NCI-H1436 treated with DMSO at 0.1 percent for 48 hours (cell line): ENCODE results near the gene ACTBL2.
"Not testable (repeated sequence)": the region's sequence is repeated elsewhere in the genome, so short reads cannot be mapped to it uniquely, and the experiment has no call there.

ENCODE experiments used
- DNase-seq: peaks from one replicate; lab custom pipeline; 2025; lab: John Stamatoyannopoulos, UW

The ACTBL2 gene

DNA sequence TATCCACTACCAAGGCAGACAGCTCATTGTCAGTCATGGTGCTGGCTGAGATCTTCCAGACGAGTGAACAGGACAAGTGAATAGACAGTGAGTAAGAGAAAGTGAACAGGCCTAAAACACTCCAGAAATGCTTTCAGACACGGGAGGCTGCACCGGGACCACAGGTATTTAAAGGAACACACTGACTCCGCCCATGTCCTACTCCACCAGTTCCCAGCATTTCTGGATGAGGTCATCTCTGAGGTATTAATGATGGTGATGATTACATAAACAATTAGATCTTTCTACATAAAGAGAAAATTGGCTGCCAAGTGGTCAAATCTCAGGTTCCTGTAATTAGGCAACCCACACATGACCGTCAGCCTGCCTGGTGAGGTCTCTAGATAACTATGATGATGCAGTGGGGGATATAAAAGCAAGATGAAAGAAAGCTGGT is at the start of gene ACTBL2:
Gene ACTBL2, minus strand, starts transcription at position 141 of the 436 bp plus-strand sequence. Its CDS starts 104 bp downstream, at position 37.
- DNase-seq: no peak

DNA sequence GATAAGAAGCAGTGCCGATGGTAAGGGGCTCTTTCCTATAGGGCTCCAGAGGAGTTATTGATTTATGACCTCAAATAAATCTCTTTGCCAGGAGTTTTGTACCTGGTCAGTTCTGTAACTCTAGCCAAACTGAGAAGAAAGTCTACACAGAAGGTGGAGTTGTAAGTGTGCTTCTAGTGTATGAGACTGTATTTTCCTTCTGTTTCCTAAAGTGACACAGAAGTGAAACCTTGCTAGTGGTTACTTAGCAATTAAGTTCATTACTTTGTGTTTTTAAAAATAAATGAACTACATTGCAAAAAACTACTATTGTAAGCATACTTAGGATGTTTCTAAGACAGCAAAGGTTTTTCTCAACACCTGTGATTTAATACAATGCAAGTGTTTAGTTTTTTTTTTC is 48.7 kb upstream of the ACTBL2 start:
- DNase-seq: no peak

DNA sequence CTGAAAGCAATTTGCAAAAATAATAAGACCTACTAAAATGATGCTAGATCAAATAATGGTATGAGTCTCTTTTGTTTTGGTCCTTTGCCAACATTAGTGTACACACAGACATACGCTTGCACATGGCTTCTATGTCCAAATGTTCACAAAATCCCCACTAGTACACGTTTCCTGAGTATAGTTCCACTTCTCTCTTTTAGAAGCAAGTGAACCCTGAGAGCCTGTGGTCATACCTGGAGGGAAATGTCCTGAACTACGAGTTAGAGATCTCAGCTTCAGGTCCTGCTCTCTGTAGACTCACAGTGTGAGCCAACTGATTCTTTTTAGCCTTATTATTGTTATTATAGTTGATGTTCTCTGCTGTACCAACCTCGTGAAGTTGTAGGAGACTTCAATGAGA is 47.3 kb upstream of the ACTBL2 start:
- DNase-seq: no peak

DNA sequence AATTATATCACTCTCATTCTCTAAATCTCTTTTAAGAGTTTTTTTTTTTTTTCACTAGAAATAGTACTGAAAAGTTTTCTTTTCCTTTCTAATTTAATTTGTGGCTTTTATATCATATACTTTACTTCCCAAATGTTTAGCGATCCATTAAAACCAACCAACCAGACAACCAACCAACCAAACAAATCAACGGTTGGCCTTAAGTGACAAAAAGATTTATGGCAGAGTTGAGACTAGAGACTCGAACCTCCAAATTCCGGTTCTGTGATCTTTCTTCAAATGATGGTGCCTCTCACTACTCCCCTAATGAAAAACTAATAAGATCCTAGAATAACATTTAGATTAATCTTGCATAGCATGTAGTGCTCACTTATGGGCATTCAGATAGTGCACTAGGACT is 45.3 kb upstream of the ACTBL2 start:
- DNase-seq: no peak

DNA sequence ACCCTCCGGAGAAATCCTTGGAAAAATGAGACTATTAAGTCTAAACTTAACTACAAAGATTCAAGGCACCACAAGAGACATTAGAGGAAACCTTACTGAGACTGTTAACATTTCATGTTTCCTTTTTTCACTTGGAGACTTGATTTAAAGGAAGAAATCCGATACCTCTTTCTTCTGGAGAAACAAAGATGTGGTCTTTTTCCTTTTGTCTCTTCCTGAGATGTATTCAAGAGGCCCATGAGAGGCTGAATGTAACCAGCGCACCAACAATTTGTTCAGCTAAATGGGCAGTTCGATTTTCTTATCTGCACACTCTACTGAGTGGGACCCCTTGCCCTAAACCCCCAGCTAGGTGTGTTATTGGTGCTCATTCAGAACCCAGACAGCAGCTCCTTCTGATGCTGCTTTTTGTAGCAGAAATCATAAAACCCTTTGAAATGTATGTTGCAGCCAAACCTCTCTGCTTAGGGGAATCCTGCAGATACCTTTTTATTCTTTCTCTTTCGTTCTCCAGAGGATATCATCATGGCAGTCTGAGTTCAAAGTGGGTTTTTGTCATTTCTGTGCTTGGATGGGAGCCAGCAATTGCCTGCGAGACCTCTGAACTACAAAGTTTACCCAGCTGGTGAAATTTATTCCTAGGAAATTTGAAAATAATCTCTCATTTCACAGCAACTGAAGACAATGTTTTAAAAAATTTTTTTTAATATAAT is 41.9 kb upstream of the ACTBL2 start:
- DNase-seq: no peak

DNA sequence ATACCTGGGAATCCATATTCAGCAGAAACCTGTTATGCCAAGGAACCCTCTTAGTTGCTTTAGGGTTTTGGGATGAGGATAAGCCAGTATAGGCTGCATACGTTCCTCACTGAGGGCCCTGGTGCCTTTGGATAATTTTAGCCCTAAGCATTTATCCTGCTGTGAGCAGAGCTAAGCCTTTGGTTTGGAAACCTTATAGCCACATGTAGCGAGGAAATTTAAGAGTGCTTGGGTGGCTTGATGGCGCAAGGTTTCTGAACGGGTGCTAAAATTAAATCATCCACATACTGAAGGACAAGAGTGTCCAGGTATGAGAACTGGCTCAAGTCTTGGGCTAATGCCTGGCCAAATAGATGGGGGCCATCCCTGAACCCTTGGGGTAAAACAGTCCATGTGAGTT is 39.9 kb upstream of the ACTBL2 start:
- not testable (repeated sequence) for DNase-seq

DNA sequence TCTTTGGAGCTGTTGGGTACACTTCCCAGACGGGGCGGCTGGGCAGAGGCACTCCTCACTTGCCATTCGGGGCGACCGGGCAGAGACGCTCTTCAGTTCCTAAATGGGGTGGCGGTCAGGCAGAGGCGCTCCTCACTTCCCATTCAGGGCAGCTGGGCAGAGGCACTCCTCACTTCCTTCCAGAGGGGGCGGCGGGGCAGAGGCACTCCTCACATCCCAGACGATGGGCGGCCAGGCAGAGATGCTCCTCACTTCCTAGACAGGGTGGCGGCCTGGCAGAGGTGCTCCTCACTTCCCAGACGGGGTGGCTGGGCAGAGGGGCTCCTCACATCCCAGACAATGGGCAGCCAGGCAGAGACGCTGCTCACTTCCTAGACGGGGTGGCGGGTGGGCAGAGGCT is 35.8 kb upstream of the ACTBL2 start:
- DNase-seq: not testable (repeated sequence)

DNA sequence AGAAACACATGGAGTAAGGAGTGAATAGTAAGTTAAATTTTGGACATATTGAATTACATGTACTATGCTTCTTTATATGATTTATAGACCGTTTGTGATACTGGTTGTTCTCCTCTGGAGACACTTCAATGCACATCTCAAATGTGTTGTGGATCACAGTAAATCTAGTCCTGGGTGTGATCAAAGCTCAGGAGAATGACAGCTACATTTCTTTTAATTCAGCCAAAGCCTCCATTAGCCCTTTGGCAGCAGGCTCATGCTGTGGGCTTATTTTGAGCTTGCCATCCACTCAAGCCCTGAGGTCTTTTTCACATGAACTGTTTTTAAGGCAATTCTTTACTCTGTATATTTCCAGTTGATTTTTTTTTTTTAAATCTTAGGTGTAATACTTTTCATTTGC is 34.6 kb upstream of the ACTBL2 start:
- no peak for DNase-seq

DNA sequence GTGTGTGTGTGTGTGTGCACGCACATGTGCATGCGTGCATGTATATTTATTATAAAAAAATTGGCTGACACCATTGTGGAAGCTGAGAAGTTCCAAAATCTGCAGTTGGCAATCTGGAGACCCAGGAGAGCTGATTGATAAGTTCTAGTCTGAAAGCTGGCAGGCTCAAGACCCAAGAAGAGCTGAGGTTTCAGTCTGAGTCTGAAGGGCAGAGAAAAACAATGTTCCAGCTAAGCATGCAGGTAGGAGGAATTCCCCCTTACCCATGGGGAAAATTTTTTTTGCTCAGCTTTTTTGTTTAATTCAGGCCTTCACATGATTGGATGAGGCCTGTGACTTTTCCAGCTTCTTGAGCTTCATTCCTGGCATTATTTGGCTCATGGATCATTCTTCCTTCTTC is 31.2 kb upstream of the ACTBL2 start:
- DNase-seq: no peak

DNA sequence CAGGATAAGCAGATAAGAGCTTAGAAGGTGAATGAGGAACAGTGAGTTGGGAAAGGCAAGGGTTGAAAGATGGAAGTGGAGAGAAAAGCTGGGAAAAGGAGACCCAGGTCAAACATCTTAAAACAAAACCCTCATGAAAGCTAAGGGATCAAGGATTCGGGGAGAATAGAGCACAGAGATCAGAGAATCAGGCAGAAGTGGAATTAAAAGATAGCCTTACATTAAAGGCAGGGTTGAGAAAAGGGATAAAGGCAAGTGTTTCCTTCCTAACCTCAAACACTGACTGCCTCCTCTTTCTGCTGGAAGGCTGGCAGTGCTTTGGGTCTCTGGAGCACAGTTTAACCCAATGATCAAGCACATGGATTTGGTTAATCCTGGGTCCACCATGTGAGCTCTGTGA is 28.7 kb upstream of the ACTBL2 start:
- no peak for DNase-seq

DNA sequence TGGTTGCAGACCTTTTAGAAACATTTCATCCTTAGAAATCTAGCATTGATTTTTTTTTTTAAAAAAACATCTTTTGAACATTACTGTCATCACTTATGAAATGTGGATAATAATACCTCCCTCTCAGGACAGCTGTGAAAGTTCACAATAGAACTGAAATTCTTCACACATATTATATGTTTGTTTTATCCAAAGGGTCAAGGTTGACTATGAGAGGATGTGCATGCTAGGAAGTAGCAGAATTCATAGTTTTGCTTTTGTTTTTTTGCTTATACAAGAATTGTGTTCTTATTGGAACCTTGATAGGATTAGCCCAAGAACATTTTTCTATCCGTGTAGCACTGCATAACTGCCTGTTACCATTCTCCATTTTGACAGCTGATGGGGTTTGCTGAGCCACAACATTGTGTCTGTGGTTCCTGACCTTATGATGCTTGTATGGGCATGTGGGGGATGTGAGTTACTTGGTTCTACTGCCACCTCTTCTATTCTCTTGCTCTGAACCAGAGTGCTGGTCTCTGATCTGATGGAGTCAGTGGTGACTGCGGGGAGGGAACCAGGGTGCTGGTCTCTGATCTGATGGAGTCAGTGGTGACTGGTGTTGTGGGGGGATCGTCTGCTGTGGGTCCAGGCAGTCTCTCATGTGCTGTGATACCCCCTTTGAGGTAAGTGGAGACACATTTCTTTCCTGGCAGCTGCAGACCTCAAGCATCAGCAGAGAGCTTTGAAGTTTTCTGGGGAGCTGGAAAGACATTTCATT is 27.1 kb upstream of the ACTBL2 start:
- no peak for DNase-seq

DNA sequence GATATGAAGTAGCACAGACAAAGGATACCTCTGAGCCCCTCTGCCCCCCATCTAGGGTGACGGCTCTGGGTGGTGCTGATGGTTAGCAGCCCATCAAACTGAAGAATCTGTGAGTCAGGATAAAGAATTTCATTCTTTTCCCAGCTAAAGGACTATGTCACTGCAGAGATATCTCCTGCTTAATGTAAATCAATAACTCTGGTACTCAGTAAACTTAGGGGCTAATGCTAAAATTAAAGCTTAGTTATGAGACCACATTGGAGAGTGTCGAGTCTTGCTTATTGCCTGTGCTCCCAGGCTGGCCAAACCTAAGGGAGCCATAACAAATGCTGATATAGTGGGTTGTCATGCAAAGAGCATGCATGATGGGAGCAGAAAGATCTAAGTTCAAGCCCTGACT is 25.6 kb upstream of the ACTBL2 start:
- DNase-seq: no peak

DNA sequence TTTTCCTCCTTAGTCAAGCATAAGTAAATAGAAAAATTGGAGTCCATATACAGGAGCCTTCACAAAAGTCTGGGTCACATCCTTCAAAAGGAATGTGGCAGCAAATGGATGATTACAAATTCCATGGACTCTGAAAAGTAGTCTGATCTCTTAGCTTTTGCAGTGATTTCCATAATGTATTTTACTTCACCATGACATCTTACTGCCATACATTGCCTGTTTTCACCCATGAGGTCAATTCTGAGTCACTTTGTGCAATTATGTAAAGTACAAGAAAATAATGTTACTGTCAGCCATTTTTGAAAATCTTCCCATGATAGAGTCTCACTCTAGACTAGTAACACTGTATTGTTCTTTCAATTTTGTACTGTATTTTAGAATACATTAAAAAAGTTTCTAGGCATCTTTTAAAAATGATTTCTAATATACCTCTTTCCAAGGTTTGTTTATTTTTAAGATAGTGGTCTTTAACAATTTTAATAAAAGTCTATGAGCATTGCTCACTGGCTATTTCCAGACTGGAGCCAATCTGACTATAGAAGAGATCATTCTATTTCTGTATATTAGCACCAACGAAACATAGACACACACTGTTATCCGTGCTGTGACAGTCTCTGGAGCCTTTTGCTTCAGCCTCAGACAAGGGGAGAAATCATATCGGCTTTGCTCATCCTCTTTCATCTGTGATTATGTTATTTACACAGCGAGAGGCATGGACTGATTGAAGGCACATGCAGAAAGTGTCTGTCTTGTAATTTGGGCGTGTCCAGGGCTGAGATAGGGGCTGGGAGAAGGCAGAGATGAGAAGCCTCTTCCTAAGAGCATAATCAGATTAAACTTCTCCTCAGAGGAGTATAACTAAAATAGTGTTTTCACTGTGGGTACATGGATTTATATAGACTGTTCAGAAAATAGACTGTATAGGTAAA is 22.9 kb upstream of the ACTBL2 start:
- no peak for DNase-seq

DNA sequence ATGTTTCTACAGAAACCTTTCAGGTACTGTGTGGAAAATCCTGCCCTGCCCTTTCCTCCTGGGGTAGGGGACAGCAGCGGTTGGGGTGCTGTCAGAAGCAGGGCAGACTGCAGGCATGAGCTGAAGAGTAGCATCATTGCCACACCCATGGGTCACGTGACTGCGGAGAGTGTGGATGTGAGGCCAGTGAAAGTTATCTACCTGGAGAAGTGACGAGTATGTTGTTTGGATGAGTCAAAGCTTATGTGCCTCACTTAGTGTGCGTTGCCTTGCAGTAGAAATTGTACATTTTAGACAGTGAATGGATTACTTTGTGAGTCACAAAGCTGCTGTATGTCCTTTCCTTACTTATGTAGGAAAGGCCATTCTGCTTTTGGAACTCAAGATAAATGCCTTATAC is 21.7 kb upstream of the ACTBL2 start:
- DNase-seq: no peak

DNA sequence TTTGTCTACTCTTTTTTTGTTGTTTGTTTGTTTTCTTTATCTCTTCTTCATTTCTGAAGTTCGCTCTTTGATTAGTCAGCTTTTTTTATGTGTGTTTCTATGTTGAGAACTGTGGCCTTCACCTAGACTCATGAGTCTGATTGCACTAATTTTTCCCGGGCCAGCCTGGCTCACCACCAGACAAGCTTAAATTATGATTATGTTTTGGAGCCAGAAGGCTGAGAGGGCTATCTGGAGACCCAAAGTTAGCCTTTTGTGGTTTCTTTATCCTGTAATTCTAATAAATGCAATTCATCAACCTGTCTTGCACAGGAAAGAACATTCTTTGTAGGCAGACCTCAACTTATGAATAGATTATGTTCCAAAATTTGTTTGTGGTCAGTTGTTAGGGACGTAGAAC is 20.8 kb upstream of the ACTBL2 start:
- DNase-seq: no peak

DNA sequence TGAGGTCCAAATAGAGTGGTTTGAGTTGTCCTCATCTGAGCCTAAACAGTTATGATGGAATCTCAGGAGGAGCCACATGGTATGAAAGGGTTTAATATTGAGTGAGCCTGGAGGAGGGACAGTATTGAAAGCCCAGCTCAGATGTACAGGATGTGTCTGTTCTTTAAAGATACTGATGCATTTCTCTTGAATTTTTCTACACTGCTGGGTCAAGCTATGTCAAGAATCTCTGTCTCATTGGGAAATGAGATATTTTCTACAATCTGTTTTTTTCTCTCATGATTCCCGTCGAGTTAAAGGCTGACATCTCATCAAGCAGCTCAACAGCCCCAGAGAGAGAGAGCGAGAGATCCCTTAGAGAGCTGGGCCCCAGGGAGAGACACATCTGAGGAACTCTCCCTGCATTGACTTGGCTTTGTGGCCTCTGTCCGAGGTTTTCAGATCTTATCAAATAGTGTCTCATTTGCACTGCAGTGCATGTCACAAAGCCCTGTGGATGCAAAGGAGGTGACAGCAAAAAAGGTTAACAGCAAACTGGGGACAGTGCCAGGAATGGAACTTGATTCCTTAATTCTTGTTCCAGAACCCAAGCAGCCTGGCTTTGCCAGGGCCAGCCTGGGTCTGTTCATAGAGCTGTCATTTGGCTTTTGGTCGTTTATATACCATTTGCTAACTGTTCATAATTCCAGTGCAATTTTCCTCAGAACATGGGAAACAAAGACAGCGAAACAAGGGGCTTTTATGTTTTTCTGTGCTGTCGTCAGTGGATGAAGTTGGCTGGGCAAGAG is 19.0 kb upstream of the ACTBL2 start:
- no peak for DNase-seq

DNA sequence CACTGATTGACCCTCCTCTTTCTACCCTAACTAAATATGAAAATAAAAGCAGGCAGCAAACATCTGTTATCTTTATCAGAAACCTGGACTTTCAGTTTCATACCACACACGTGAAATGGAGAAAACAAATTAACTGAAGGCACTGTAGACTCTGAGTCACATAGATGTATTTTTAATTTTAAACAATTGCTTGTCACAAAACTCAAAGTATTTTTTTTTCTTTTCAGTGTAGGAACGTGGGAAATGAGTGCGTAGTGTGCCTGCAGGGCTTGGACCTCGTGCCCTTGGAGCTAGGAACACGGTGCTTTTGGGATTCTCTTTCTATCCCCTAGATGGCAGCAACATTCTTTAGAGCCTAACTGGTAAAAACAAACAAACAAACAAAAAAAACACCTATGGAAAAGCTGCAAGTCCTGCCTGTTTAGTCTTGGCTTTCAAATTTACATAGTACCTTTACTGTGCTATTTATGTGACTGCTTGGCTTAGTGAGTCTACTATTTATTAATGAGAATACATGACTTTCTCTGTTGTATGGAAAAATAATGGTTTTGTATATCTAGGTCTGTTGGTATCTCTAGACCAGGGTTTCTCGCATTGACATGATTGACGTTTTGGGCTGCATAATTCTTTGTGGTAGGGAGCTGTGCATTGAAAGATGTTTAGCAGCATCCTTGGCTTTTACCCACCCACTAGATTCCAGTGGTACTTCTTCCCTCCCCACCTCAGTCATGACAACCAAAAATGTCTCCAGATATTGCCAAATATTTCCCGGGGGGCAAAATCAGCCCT is 16.8 kb upstream of the ACTBL2 start:
- no peak for DNase-seq

DNA sequence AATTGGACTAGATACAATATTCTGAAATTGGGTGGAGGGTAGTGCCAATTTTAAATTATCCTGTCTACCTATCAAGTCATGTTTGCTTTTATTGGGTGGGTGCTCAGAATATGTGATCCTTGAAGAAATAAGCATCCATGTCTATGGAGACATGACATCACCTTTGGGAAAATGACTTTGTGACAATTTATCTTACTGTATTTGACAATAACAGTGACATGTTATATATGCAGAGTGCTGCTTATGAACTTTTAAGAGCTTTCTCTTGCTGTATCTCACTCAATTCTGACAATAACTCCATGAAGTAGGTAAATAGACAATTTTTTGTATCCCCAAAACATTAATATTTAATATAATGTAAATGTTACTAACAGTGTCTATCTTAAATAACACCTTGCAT is 15.1 kb upstream of the ACTBL2 start:
- DNase-seq: no peak

DNA sequence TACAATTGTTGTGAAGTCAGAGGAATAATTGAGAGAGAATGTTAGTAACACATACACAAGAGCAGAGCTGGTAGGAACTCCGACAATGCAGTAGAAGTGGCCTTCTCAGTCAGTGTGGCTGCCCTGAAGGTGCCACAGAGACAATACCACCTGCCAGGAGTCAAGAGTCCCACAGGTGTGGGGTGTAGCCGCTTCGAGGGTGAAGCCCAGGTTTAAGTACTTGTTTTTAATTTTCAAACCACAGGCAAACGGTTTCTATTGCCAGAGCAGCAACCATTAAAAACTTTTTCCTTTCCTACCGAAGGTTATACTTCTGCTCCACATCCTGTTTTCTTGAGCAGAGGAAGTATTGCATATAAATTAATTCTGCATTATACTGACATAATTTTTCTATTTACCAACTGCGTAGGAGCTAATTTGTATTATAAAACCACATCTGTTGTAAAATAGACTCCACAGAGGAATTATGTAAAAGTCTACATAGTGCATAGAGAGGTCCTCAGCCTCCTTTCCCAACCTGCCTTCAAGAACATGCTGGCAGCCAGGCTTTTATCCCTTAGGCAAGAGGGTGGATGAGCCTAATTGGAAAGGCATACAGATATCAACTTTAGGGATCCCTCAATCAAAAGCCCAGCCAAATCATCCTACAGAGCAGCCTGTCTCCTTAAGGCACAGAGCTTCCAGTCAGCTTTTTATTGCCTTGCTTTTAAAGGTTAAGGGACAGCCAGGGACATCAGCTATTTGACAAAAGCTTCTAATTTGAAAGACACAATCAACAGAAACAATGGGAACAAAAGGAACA is 12.9 kb upstream of the ACTBL2 start:
- peak; percentile 10 for DNase-seq
